ENCODE data around the gene CHST15.
A peak's percentile ranks its signal among the peaks of the same experiment; 100 is the strongest.

Gene CHST15

GRCh38 chr10:124077208-124077993 lies 16.0 kb downstream of the CHST15 start:
- Histone ChIP-seq H3K4me1 (ENCODE audit: control insufficient read depth in 5 of 5, insufficient read depth in 5 of 5, low read length in 5 of 5) (peaks cover 3 to 30% (median 9%) of the 10 kb centered on the region in 5 donors), H3K9me3 (ENCODE audit: control insufficient read depth in 5 of 5, low read length in 5 of 5) (no peaks in the 10 kb centered on the region), H3K27me3 (ENCODE audit: control insufficient read depth in 5 of 5, insufficient read depth in 4 of 5, low read length in 5 of 5) (peaks cover 0 to 3% (median 0%) of the 10 kb centered on the region in 5 donors), H3K27ac (ENCODE audit: low read depth, low read length) (no peak overlapping the region), H3K9ac (ENCODE audit: low read length in 5 of 5) (no peak overlapping the region), H3K4me3 (ENCODE audit: low read depth in 1 of 5, low read length in 5 of 5) (no peak overlapping the region), H3K36me3 (ENCODE audit: control insufficient read depth in 5 of 5, insufficient read depth in 5 of 5, low read length in 5 of 5) (no peaks in the 10 kb centered on the region)

GRCh38 chr10:124076148-124076733 lies 17.2 kb downstream of the CHST15 start:
- Histone ChIP-seq H3K9me3 (ENCODE audit: control insufficient read depth in 5 of 5, low read length in 5 of 5) (no peaks in the 10 kb centered on the region), H3K4me1 (ENCODE audit: control insufficient read depth in 5 of 5, insufficient read depth in 5 of 5, low read length in 5 of 5) (peaks cover 3 to 30% (median 9%) of the 10 kb centered on the region in 5 donors), H3K36me3 (ENCODE audit: control insufficient read depth in 5 of 5, insufficient read depth in 5 of 5, low read length in 5 of 5) (no peaks in the 10 kb centered on the region), H3K4me3 (ENCODE audit: low read depth in 1 of 5, low read length in 5 of 5) (no peak overlapping the region), H3K27me3 (ENCODE audit: control insufficient read depth in 5 of 5, insufficient read depth in 4 of 5, low read length in 5 of 5) (peaks cover 0 to 3% (median 0%) of the 10 kb centered on the region in 5 donors), H3K27ac (ENCODE audit: low read depth, low read length) (no peak overlapping the region), H3K9ac (ENCODE audit: low read length in 5 of 5) (peak overlapping the region in 1 of 5 donors; percentile 45)

- H3K27me3 ChIP-seq (ENCODE audit: control insufficient read depth in 5 of 5, insufficient read depth in 4 of 5, low read length in 5 of 5): peaks cover 0 to 3% (median 0%) of the 10 kb centered on the region in 5 donors
- H3K9ac ChIP-seq (ENCODE audit: low read length in 5 of 5): peak overlapping the region in 1 of 5 donors; percentile 45
- H3K9me3 ChIP-seq (ENCODE audit: control insufficient read depth in 5 of 5, low read length in 5 of 5): no peaks in the 10 kb centered on the region
- H3K4me3 ChIP-seq (ENCODE audit: low read depth in 1 of 5, low read length in 5 of 5): no peak overlapping the region
- peaks cover 3 to 30% (median 9%) of the 10 kb centered on the region in 5 donors for H3K4me1 ChIP-seq (ENCODE audit: control insufficient read depth in 5 of 5, insufficient read depth in 5 of 5, low read length in 5 of 5)
- no peaks in the 10 kb centered on the region for H3K36me3 ChIP-seq (ENCODE audit: control insufficient read depth in 5 of 5, insufficient read depth in 5 of 5, low read length in 5 of 5)
- no peak overlapping the region for H3K27ac ChIP-seq (ENCODE audit: low read depth, low read length)
Observed at GRCh38 chr10:124075231-124075955, 18.0 kb downstream of the CHST15 start.

DNA sequence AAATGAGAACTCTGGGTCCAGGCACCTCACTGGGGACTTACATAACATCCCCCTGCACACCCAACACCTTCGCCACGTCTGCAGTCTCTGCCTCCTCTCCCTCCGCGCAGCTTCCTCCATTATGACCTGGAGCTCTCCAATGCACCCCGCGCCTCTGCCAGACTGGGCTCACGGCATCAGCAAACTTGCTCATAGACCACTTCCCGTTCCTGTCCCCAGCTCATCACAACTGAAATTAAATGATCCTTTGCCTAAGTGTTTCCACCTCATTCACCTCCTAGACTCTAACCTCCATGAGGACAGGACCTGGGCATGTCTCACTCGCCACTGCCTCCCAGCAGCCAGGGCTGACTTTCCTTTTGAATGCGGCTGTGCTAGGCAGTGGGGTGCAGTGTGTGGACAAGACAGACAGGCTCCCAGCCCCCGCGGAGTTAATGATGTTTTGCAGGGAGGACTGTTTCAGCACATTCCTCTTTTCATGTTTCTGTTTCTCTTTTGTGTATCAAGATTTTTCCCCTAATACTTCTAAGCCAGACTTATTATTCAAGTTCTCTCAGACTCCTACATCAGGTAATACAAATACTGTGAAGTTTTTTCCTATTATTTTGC lies 18.8 kb downstream of the CHST15 start:
- Histone ChIP-seq H3K4me1 (ENCODE audit: control insufficient read depth in 5 of 5, insufficient read depth in 5 of 5, low read length in 5 of 5) (peaks cover 3 to 30% (median 9%) of the 10 kb centered on the region in 5 donors), H3K9ac (ENCODE audit: low read length in 5 of 5) (no peak overlapping the region), H3K9me3 (ENCODE audit: control insufficient read depth in 5 of 5, low read length in 5 of 5) (no peaks in the 10 kb centered on the region), H3K27me3 (ENCODE audit: control insufficient read depth in 5 of 5, insufficient read depth in 4 of 5, low read length in 5 of 5) (peaks cover 0 to 3% (median 0%) of the 10 kb centered on the region in 5 donors), H3K4me3 (ENCODE audit: low read depth in 1 of 5, low read length in 5 of 5) (no peak overlapping the region), H3K27ac (ENCODE audit: low read depth, low read length) (no peak overlapping the region), H3K36me3 (ENCODE audit: control insufficient read depth in 5 of 5, insufficient read depth in 5 of 5, low read length in 5 of 5) (no peaks in the 10 kb centered on the region)

- Histone ChIP-seq H3K9ac (ENCODE audit: low read length in 5 of 5) (no peak overlapping the region), H3K36me3 (ENCODE audit: control insufficient read depth in 5 of 5, insufficient read depth in 5 of 5, low read length in 5 of 5) (no peaks in the 10 kb centered on the region), H3K9me3 (ENCODE audit: control insufficient read depth in 5 of 5, low read length in 5 of 5) (no peaks in the 10 kb centered on the region), H3K27ac (ENCODE audit: low read depth, low read length) (no peak overlapping the region), H3K27me3 (ENCODE audit: control insufficient read depth in 5 of 5, insufficient read depth in 4 of 5, low read length in 5 of 5) (peaks cover 0 to 3% (median 0%) of the 10 kb centered on the region in 5 donors), H3K4me1 (ENCODE audit: control insufficient read depth in 5 of 5, insufficient read depth in 5 of 5, low read length in 5 of 5) (peaks cover 3 to 30% (median 9%) of the 10 kb centered on the region in 5 donors), H3K4me3 (ENCODE audit: low read depth in 1 of 5, low read length in 5 of 5) (no peak overlapping the region)
Observed at GRCh38 chr10:124073978-124074377, 19.4 kb downstream of the CHST15 start.

DNA sequence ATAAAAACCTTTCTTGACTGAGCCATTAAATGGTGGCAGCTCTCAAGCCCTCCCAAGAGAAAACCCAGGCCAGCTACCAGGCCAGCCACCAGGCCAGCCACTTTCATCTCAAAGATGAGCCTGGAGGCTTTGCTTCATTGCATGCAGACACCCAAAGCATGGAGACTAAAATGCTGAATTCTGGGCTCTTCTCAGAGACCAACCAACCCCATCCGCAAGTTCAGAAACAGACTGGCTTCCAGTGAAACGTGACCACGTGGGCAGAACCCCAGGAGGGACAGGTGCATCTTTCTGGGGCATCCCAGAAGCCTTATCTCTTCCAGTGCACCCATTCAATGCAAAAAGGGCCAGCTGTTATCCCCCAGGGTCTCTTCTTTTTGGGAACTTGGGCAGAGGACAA lies 20.9 kb downstream of the CHST15 start:
- no peak overlapping the region for H3K9ac ChIP-seq (ENCODE audit: low read length in 5 of 5)
- H3K27me3 ChIP-seq (ENCODE audit: control insufficient read depth in 5 of 5, insufficient read depth in 4 of 5, low read length in 5 of 5): peaks cover 0 to 3% (median 0%) of the 10 kb centered on the region in 5 donors
- H3K27ac ChIP-seq (ENCODE audit: low read depth, low read length): no peak overlapping the region
- no peaks in the 10 kb centered on the region for H3K9me3 ChIP-seq (ENCODE audit: control insufficient read depth in 5 of 5, low read length in 5 of 5)
- H3K4me1 ChIP-seq (ENCODE audit: control insufficient read depth in 5 of 5, insufficient read depth in 5 of 5, low read length in 5 of 5): peaks cover 3 to 32% (median 9%) of the 10 kb centered on the region in 5 donors
- no peaks in the 10 kb centered on the region for H3K36me3 ChIP-seq (ENCODE audit: control insufficient read depth in 5 of 5, insufficient read depth in 5 of 5, low read length in 5 of 5)
- H3K4me3 ChIP-seq (ENCODE audit: low read depth in 1 of 5, low read length in 5 of 5): no peak overlapping the region

DNA sequence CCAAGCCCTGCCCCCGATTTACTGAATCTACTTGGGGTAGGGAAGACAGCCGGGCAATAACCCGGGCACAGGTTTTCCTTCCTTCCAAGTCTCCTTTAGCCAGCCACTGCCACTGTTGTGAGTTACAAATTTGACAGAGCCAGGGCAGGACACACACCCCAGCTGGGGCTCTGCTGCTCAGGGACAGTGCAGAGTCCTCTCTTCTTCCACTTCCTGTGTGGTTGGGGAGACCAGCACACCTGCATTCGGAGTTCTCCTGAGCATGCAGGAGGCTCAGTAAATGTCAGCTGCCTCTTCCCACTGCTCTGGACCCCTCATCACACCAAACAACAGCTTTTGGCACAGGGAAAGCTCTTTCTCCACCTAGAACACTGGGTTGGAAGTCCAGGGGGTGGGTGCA lies 21.3 kb downstream of the CHST15 start:
- H3K9me3 ChIP-seq (ENCODE audit: control insufficient read depth in 5 of 5, low read length in 5 of 5): no peaks in the 10 kb centered on the region
- no peaks in the 10 kb centered on the region for H3K36me3 ChIP-seq (ENCODE audit: control insufficient read depth in 5 of 5, insufficient read depth in 5 of 5, low read length in 5 of 5)
- H3K27ac ChIP-seq (ENCODE audit: low read depth, low read length): no peak overlapping the region
- no peak overlapping the region for H3K9ac ChIP-seq (ENCODE audit: low read length in 5 of 5)
- H3K4me3 ChIP-seq (ENCODE audit: low read depth in 1 of 5, low read length in 5 of 5): no peak overlapping the region
- peaks cover 3 to 36% (median 12%) of the 10 kb centered on the region in 5 donors for H3K4me1 ChIP-seq (ENCODE audit: control insufficient read depth in 5 of 5, insufficient read depth in 5 of 5, low read length in 5 of 5)
- peaks cover 0 to 3% (median 0%) of the 10 kb centered on the region in 5 donors for H3K27me3 ChIP-seq (ENCODE audit: control insufficient read depth in 5 of 5, insufficient read depth in 4 of 5, low read length in 5 of 5)

DNA sequence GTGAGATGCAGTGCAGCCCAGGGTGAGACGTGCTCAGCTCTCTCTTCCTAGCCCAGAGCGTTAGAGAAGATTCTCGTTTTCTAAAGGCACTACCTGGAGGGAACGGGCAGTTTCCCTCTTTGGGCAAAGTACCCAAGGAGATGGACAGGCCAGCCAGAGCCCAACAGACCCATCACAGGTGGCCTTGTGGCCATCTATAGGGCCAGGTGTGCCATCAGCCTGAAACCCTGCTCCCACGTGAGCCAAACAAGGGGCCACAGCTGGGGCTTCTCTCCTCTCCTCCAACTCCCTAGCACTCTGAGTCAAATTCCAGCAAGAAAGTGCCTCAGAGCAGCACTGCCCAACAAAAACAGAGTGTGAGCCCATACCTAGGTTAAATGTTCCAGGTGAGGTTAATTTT lies 22.3 kb downstream of the CHST15 start:
- Histone ChIP-seq H3K9ac (ENCODE audit: low read length in 5 of 5) (no peak overlapping the region), H3K4me3 (ENCODE audit: low read depth in 1 of 5, low read length in 5 of 5) (no peak overlapping the region), H3K9me3 (ENCODE audit: control insufficient read depth in 5 of 5, low read length in 5 of 5) (no peaks in the 10 kb centered on the region), H3K36me3 (ENCODE audit: control insufficient read depth in 5 of 5, insufficient read depth in 5 of 5, low read length in 5 of 5) (no peaks in the 10 kb centered on the region), H3K27me3 (ENCODE audit: control insufficient read depth in 5 of 5, insufficient read depth in 4 of 5, low read length in 5 of 5) (peaks cover 0 to 5% (median 0%) of the 10 kb centered on the region in 5 donors), H3K4me1 (ENCODE audit: control insufficient read depth in 5 of 5, insufficient read depth in 5 of 5, low read length in 5 of 5) (peaks cover 3 to 44% (median 18%) of the 10 kb centered on the region in 5 donors), H3K27ac (ENCODE audit: low read depth, low read length) (no peak overlapping the region)

GRCh38 chr10:124070666-124071065 lies 22.7 kb downstream of the CHST15 start:
- Histone ChIP-seq H3K27me3 (ENCODE audit: control insufficient read depth in 5 of 5, insufficient read depth in 4 of 5, low read length in 5 of 5) (peaks cover 0 to 5% (median 0%) of the 10 kb centered on the region in 5 donors), H3K36me3 (ENCODE audit: control insufficient read depth in 5 of 5, insufficient read depth in 5 of 5, low read length in 5 of 5) (no peaks in the 10 kb centered on the region), H3K4me3 (ENCODE audit: low read depth in 1 of 5, low read length in 5 of 5) (no peak overlapping the region), H3K9me3 (ENCODE audit: control insufficient read depth in 5 of 5, low read length in 5 of 5) (no peaks in the 10 kb centered on the region), H3K4me1 (ENCODE audit: control insufficient read depth in 5 of 5, insufficient read depth in 5 of 5, low read length in 5 of 5) (peaks cover under 1 to 43% (median 19%) of the 10 kb centered on the region in 5 donors), H3K27ac (ENCODE audit: low read depth, low read length) (no peak overlapping the region), H3K9ac (ENCODE audit: low read length in 5 of 5) (no peak overlapping the region)
